HUDEP-2 (cell line): ENCODE measurements around the gene RPN2.
"Not testable (repeated sequence)": the region's sequence is repeated elsewhere in the genome, so short reads cannot be mapped to it uniquely, and the experiment has no call there.

Experiments
- DNase-seq, 76 experiments: peaks; one replicate each; lab custom pipeline; 2025; ENCODE audit not compliant: unreplicated experiment in 76 of 76; lab: John Stamatoyannopoulos, UW

RPN2 gene

DNA sequence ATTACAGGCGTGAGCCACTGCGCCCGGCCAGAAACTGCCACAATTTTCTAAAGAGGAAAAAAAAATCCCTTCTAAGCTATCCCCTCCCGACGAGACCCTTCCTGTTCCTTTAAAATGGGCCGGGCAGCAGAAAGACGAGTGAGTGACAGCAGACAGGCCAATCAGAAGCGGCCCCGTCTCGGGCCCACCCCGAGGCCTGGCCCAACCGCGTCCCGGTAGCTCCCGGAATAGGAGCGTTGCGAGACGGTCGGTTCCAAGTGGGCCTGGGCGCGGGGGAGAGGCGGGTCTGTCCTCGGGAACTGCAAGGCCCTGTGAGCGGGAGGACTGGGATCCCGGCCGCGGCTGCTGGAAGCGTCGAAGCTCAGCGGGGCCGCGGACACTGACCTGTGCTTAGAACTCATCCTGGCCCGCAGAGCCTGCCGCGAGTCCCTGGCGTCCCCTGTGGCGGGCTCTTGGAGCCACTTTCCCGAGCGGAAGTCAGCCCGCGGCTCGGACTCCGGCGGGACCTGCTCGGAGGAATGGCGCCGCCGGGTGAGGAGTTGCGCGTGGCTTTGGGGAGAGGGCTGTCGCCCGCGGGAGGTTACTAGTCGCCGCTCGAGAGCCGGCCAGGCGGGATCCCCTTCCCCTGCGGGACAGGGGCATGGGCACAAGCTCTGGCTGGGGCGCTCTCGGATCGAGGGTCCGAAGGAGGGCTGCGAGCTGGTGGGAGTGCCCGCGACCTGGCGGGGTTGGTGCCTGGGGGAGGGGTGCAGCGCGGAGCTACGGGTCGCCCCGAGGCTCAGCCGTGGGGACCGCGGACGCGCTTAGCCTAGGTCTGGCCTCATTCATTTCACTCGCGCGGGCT, at the start of gene RPN2, which contains the start of gene MROH8:
TSS of gene RPN2 (plus strand) at position 492 of the 844 bp plus-strand sequence. CDS start at position 519, 27 bp downstream.
TSS of gene MROH8 (minus strand) at position 710 of the 844 bp plus-strand sequence.
- peak; percentile 33 to 98 (median 90) for DNase-seq

DNA sequence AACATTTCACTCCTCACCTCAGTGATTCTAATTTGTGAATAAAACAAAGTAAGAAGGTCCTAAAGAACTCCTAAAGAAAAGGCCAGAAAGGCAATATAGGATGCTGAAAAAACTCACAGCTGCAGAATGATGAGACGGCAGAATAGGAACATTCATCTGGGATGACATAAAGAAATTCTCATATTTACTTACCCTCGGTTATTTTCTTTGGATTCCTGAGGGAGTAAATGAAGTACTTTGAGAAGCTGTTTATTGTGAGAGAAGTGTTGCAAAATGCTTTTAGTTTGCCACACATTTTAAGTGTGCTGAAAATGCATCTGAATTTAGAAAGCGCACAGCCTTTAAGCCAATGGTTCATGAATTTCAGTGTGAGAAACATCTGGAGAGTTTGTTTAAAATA, 47.6 kb upstream of the RPN2 start:
- DNase-seq: no peak

DNA sequence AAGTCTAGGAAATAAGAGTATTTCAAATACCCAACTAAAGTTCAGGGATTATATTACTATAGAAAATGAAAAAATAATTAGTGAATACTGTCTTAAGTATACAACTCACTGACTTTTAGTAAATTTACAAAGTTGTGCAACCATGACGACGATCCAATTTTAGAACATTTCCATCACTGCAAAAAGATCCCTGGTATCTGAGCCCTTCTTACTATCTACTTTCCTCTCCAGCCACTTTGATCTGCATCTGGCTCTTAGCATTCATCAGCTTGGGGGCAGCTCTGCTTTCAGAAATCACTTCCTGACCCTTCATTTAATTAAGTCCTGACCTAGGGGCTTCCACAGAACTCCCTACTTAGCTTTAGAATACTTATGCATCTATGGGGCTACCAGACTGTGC, 45.2 kb upstream of the RPN2 start:
- DNase-seq: no peak

DNA sequence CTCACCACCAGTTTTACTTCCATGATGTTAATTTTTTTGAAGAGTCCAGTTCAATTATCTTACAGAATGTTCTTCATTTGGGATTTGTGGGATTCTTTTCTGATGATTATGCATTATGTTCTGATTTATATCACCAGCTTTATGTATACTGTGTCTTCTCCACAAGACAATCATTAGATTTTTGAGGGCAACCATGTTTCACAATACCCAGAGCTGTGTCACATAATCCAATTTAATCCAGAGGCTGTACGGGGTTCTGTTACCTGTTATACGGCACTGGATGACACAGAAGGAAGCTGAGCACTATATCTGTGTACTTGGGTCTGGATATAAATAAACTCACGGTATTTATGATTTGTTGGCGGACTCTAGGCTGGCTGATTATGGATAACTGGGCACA, 41.6 kb upstream of the RPN2 start:
- no peak for DNase-seq

DNA sequence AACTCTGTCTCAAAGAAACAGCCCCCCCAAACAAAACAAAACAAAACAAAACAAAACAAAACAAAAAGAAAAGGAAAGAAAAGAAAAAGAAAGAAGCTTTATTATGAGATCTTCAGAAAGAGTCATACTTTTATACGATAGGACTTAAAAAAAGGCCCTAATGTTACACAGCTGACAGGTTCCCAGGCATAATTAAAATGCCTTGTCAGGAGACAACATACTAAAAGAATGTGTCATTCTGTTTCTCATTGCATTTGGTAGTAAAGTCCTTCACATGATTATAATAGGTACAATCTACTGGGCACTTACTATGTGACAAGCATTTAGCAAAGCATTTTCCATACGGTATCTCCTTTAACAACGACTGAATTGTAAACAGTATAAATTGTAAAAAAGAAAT, 36.4 kb upstream of the RPN2 start:
- DNase-seq: no peak

DNA sequence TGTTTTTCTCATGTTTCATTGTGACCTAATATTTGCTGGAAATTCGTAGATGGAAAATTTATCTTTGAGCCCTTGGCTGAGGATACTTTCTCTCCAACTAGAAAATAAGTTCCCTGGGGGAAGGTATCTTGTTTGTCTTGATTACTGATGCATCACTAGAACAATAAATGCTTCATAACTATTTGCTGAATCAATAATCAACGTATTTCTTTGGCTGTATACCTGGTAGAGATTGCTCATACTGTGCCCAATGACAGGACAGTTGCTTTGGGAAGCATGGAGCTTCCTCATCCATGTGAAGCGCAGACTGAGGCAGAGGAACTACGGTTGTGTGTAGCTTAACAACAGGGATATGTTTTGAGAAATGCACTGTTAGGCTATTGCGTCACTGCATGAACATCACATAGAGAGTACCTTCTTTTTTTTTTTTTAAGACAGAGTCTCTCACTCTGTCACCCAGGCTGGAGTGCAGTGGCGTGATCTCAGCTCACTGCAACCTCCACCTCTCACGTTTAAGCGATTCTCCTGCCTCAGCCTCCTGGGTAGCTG, 34.2 kb upstream of the RPN2 start:
- no peak for DNase-seq

DNA sequence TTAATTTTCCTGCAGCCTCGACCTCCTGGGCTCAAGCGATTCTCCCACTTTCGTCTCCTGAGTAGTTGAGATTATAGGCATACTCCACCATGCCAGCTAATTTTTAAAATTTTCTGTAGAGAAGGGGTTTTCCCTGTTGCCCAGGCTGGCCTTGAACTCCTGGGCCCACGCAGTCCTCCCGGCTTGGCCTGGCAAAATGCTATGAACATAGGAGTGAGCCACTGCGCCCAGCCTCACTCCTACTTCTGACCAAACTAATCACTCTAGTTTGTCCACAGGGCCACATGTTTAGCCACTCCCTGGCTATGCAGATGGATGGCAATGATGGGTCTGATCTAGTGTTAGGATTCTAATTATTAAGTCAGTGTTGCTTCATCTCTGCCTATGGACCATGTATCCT, 31.9 kb upstream of the RPN2 start:
- no peak for DNase-seq

DNA sequence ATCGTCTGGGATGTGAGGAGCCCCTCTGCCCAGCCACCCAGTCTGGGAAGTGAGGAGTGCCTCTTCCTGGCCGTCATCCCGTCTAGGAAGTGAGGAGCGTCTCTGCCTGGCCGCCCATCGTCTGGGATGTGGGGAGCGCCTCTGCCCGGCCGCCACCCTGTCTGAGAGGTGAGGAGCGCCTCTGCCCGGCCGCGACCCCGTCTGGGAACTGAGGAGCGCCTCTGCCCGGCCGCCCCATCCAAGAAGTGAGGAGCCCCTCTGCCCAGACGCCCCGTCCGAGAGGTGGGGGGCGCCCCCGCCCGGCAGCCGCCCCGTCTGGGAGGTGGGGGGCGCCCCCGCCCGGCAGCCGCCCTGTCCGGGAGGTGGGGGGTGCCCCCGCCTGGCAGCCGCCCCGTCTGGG, 28.3 kb upstream of the RPN2 start:
- DNase-seq: not testable (repeated sequence)

DNA sequence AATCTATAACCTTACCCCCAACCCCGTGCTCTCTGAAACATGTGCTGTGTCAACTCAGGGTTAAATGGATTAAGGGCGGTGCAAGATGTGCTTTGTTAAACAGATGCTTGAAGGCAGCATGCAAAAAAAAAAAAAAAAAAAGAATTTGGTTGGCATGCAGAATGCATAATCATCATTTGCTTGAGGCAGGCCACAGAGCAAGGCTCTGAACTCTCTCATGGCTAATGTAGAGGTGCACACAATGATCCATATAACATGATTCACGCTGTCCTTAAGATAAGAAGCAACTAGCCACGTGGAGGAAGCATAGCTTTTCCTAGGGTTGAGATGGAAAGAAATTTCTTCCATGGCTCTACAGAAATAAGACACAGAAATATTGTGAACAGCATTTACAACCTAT, 27.6 kb upstream of the RPN2 start:
- no peak for DNase-seq

DNA sequence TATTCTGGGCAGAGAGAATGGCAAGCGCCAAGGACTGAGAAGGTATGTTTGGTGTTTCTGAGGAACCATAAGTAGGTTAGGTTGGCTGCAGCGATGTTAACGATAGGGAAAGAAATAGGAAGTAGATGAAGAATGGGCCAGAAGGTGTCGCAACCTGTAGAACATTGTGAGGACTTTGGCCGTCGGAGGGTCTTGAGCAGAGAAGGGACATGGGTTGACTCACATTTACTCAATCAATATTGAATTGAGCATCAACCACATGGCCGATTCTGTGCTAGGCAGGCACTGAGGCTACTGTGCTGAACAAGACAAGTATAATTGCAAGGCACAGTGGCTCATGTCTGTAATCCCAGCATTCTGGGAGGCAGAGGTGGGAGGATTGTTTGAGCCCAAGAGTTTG, 26.8 kb upstream of the RPN2 start:
- DNase-seq: no peak

DNA sequence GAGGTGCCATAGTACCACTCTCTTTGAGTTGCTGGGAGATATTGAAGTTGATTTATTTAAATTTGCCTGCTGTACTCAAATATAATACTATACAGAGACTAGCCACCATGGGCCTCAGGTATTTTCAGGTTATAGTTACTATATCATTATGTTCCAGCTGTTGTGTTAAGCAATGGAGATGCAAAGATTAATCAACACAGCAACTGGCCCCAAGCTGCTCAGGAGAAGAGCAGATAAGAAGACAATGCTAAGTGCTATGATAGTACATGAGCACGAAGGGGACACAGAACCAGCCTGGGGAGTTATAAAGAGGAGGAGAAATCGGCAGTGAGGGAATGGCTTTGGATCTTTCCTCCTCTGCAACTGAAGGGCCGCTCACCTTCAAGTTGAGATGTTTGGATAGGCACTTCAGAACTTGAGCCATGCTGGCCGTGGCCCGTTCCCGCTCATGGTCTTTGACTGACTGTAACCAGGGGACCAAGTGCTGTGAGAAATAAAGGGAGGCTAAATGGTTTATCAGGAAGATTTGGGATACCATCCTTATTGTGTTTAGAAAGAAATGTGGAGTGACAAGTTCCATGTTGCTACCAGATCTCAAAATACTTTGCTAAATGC, 24.3 kb upstream of the RPN2 start:
- peak in 41 of 76 experiments; percentile 4 to 69 (median 24) for DNase-seq

DNA sequence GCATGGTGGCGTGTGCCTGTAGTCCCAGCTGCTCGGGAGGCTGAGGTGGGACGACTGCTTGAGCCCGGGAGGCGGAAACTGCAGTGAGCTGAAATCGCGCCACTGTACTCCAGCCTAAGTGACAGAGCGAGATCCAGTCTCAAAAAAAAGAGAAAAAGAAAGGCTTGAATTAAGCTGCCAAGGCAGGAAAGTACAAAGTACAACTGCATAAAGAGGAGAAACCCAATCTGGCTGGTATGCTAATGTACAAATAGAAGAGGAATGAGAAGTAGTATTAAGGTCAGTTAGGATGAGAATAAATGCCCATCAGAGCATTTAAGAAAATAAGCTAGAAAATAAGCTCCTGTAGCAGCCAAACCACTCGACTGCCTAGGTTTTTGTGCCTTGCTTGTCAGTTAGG, 23.1 kb upstream of the RPN2 start:
- no peak for DNase-seq

DNA sequence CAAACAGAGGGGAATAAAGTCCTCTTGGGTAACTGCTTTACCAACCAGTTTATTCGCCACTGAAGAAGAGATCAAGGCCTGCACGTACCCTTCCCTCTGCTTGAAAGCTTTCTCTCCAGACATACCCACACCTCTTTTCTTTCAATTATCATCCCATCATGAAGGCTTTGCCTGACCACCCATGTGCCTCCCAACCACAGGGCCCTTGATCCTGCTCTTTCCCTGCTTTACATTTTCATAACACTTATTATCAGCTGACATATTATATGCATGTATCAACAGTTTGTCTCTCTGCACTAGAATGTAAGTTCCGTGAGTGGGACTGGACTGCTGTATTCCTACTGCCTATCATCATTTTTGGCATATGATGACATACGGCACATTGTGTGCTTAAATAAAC, 20.9 kb upstream of the RPN2 start:
- DNase-seq: no peak

DNA sequence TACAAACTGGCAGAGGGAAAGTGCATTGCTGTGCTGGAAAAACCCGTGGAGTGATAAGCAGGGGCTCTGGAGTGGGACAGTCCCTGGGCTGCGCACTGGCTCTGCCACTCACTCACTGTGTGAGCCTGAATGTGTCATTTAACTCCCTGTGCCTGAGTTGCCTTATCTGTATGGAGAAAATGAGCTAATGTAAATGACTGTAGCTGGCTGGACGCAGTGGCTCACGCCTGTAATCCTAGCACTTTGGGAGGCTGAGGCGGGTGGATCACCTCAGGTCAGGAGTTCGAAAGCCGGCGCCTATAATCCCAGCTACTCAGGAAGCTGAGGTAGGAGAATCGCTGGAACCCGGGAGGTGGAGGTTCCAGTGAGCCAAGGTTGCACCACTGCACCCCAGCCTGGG, 18.4 kb upstream of the RPN2 start:
- peak in 1 of 76 experiments; percentile 7 for DNase-seq

DNA sequence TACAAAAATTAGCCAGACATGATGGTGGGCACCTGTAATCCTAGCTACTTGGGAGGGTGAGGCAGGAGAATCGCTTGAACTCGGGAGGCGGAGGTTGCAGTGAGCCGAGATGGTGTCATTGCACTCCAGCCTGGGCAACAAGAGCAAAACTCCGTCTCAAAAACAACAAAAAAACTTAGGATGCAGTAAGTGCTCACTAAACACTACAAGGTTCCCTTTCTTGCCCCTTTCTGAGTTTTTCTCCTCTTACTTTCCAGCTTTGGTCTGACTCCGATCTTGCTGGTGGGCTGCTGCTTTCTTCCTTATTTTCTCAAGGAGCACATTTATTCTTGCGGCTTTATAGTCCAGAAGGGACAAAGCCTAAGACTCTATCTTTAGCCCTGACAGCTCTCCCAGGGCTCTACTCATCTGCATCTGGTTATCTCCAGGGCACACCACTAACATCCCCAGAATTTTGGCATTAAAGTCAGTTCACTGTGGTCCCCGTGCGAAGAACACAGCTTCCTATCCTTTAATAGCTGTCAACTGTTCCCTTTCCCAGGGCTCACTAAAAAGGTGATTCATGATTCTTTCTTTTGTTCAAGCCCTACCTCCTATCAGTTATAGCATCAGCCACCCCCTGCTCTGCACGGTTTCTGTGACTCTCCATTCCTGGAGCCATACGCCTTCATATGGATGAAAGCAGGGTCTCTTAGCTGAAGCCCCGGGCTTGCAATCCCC, 17.1 kb upstream of the RPN2 start:
- DNase-seq: peak in 5 of 76 experiments; percentile 6 to 21 (median 11)

DNA sequence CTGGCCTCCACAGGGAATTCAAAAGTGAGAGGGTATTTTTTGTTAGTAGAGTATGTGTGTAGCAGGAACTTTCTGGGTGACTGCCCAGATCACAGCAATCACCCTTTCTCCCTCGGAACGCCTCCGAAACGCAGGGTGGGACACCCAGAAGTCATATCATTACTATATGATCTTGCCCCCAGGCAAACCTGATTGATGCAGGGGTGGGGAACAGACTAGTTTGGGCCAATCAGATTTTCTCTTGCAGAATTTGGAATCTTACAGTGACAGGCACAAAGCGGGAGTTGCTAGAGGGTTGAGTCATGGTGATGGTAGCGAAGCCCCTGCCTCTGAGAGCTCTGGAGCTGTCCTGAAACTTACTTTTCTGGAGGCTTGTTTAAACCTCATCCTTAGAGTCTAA, 16.5 kb upstream of the RPN2 start:
- DNase-seq: no peak

DNA sequence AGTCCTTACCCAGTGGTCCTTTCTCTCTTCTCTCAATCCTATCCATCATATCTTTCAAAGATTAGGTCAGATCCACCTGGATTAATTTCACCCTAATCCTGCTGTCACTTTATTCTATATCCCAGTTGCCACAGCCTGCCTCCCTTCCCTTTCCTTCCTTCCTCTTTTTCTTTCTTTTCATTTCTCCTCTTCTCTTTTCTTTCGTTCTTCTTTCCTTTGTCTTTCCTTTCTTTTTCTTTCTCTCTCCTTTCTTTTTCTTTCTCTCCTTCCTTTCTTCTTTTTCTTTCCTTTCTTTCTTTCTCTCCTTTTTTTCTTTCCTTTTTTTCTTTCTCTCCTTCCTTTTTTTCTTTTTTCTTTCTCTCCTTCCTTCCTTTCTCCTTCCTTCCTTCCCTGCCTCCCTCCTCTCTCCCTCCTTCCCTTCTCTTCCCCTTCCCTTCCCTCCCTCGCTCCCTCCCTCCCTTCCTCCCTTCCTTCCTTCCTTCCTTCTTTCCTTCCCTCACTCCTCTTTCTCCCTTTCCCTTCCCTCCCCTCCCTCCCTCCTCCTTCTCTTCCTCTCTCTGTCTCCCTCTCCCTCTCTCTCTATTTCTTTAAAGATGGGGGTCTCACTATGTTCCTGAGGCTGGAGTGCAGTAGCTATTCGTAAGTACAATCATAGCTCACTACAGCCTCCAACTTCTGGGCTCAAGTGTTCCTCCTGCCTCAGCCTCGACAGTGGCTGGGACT, 15.1 kb upstream of the RPN2 start:
- no peak for DNase-seq

DNA sequence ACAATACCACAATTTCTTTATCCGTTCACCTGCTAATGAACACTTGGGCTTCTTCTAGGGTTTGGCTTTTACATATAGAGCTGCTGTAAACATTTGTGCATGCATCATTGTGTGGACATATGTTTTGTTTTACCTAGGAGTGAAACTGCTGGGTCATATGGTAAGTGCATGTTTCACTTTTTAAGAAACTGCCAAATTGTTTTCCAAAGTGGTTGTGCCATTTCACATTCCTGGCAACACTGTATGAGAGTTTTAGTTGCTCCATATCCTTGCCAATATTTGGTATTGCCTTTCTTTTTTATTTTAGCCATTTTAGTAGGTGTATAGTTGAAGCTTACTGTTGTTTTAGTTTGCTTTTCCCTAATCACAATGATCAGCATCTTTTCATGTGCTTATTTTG, 14.1 kb upstream of the RPN2 start:
- DNase-seq: no peak

DNA sequence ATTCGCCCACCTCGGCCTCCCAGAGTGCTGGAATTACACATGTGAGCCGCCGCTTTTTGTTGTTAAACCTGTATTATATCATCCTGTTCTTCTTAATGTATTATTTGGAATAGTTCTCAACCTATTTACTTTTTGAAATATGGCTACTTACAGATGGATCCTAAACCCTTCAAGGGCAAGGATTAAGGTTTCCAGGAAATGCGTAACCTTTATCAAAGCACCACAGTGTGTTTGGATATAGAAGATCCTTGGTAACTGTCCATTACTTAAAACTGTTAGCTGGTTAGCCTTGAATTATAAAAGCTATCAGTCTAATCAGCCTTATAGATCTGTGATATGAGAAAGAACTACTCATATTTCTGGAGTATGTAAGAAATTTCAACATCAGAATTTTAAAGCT, 12.3 kb upstream of the RPN2 start:
- DNase-seq: no peak

DNA sequence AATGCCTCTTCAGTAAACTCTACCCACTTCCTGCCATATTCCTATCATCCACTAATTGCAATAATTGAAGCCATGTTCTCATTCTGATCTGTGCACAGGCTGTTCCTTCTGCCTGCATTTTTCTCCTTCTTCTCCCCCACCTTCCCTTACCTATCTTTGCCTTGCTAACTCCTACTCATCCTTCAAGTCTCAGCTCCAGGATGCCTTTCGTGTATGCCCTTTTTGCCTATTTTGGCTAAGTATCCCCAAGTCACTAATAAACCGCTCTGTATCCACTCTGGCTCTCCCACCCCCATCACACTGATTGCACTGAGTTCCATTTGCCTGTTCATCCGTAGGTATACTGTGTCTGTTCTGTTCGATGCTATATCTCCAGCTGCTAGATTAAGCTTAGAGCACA, 6.3 kb upstream of the RPN2 start:
- DNase-seq: no peak
